HEK293 (cell line): ENCODE data around the gene RNF169.

Experiments
- CTCF ChIP-seq: fragments of 450-650 bp; formaldehyde crosslinking; IDR thresholded peaks from 2 replicates; pipeline ENCODE4 v1.5.1; 2016; ENCODE audit warnings: missing biosample characterization, missing genetic modification characterization
- SCRT2 ChIP-seq: fragments of 450-650 bp; formaldehyde crosslinking; IDR thresholded peaks from 2 replicates; pipeline ENCODE4 v1.5.1; 2016; ENCODE audit warnings: missing biosample characterization, missing genetic modification characterization
- ZBTB49 ChIP-seq: fragments of 450-650 bp; formaldehyde crosslinking; IDR thresholded peaks from 2 replicates; pipeline ENCODE4 v1.5.1; 2016; ENCODE audit warnings: missing biosample characterization, missing genetic modification characterization, low read depth
- ZNF24 ChIP-seq: fragments of 450-650 bp; formaldehyde crosslinking; IDR thresholded peaks from 2 replicates; pipeline ENCODE4 v1.5.1; 2016; ENCODE audit warnings: missing biosample characterization, missing genetic modification characterization
- ZNF266 ChIP-seq: fragments of 450-650 bp; formaldehyde crosslinking; IDR thresholded peaks from 2 replicates; pipeline ENCODE4 v1.5.1; 2016; ENCODE audit warnings: missing biosample characterization, missing genetic modification characterization, low read depth
- ZNF324 ChIP-seq: fragments of 450-650 bp; formaldehyde crosslinking; IDR thresholded peaks from 2 replicates; pipeline ENCODE4 v1.5.1; 2016; ENCODE audit warnings: missing biosample characterization, missing genetic modification characterization
- ZNF404 ChIP-seq: fragments of 450-650 bp; formaldehyde crosslinking; IDR thresholded peaks from 2 replicates; pipeline ENCODE4 v1.5.1; 2017; ENCODE audit warnings: missing biosample characterization, missing genetic modification characterization
- ZNF48 ChIP-seq: fragments of 450-650 bp; formaldehyde crosslinking; IDR thresholded peaks from 2 replicates; pipeline ENCODE4 v1.5.1; 2016; ENCODE audit warnings: missing biosample characterization, missing genetic modification characterization
- ZNF785 ChIP-seq: fragments of 450-650 bp; formaldehyde crosslinking; IDR thresholded peaks from 2 replicates; pipeline ENCODE4 v1.5.1; 2016; ENCODE audit warnings: missing biosample characterization, missing genetic modification characterization

GRCh38 chr11:74719011-74719410 lies 29.6 kb upstream of the RNF169 start:
- TF ChIP-seq ZNF404 (tag by site-specific recombination): no peak
- no peak for TF ChIP-seq ZNF324 (tag by site-specific recombination)
- no peak for TF ChIP-seq CTCF
- TF ChIP-seq ZNF24 (tag by site-specific recombination): no peak
- TF ChIP-seq ZBTB49 (tag by site-specific recombination): no peak
- no peak for TF ChIP-seq ZNF785 (tag by site-specific recombination)
- no peak for TF ChIP-seq SCRT2 (tag by site-specific recombination)
- TF ChIP-seq ZNF48 (tag by site-specific recombination): no peak
- no peak for TF ChIP-seq ZNF266 (tag by site-specific recombination)
